HCT116 (cell line): ENCODE results near the gene MNX1. TPM values are rescaled to one million over a fixed set of nuclear protein-coding genes. Genes with fewer than 3 reads are reported as not detected.

Experiments used
- ATAC-seq: fragments of 200-7000 bp; cut with Tn5 transposase; 2 replicates; pipeline ENCODE4 v1.9.1; 2020; ENCODE audit warnings: mild to moderate bottlenecking, moderate library complexity
- BruUV-seq: library from RNA; stranded (reverse); fragments of 400-500 nt; replicated peaks from 2 replicates; lab custom pipeline; 2021; lab: Mats Ljungman, UMichigan
- CTCF ChIA-PET: fragments of 300-600 bp; sonication (Branson Sonifier 250); formaldehyde crosslinking; loops from one replicate; lab custom pipeline; 2021; ENCODE audit warnings: antibody characterized with exemption; lab: Charles Lee
- POLR2A ChIA-PET: fragments of 300-600, 350-600 bp; sonication (Branson Sonifier 250); formaldehyde crosslinking; loops from one replicate; lab custom pipeline; 2021; ENCODE audit warnings: antibody characterized with exemption; lab: Charles Lee
- RAD21 ChIA-PET, 2 experiments: fragments of 300-600 bp; sonication (Branson Sonifier 250); formaldehyde crosslinking; loops; one replicate each; lab custom pipeline; 2023; ENCODE audit warnings: low total read pairs in 2 of 2; ENCODE audit not compliant: uncharacterized antibody in 2 of 2, unreplicated experiment in 2 of 2, low non-redundant PET in 1 of 2; lab: Charles Lee
- DNase-seq: peaks from one replicate; pipeline ENCODE4 v3.0.0-alpha.2; 2010; ENCODE audit warnings: low read depth, low spot score
- H2AFZ ChIP-seq: fragments of 200-600 bp; shearing (Covaris generic), sonication (generic); 2 replicates; pipeline ENCODE4 v1.6.1; 2017; ENCODE audit warnings: low read depth, mixed run types, mixed read lengths, antibody characterized with exemption, low read length; ENCODE audit not compliant: poor library complexity, severe bottlenecking
- H3K27ac ChIP-seq: 2 replicates; pipeline ENCODE4 v1.5.1; 2012; ENCODE audit warnings: low read depth, low read length
- H3K27me3 ChIP-seq: fragments of 200-600 bp; sonication (generic); 2 replicates; pipeline ENCODE4 v1.6.1; 2016; ENCODE audit warnings: mixed run types, low read length, mixed read lengths; ENCODE audit not compliant: insufficient read depth
- H3K36me3 ChIP-seq, 2 experiments: fragments of 200-500 bp in 1 of 2; fragments of 200-600 bp in 1 of 2; sonication (Bioruptor generic) in 1 of 2; sonication (generic) in 1 of 2; 2 replicates each; pipeline versions ENCODE4 v1.5.1 to v1.6.1; 2014 to 2016; ENCODE audit warnings: low read length in 2 of 2, inconsistent platforms in 1 of 2, mixed read lengths in 1 of 2, mixed run types in 1 of 2; ENCODE audit not compliant: insufficient read depth in 2 of 2, control insufficient read depth in 1 of 2
- H3K4me1 ChIP-seq, 2 experiments: fragments of 200-600 bp in 1 of 2; sonication (generic) in 1 of 2; 2 replicates each; pipeline versions ENCODE4 v1.5.1 to v1.6.1; 2012 to 2017; ENCODE audit warnings: low read length in 2 of 2, inconsistent platforms in 1 of 2, mild to moderate bottlenecking in 1 of 2, mixed read lengths in 1 of 2, mixed run types in 1 of 2, moderate library complexity in 1 of 2; ENCODE audit not compliant: insufficient read depth in 2 of 2, control insufficient read depth in 1 of 2
- H3K4me2 ChIP-seq: fragments of 200-600 bp; sonication (generic); 2 replicates; pipeline ENCODE4 v1.6.1; 2017; ENCODE audit warnings: mixed run types, low read length, mixed read lengths
- H3K4me3 ChIP-seq, 2 experiments: fragments of 200-600 bp in 1 of 2; sonication (generic) in 1 of 2; replicated peaks in 1 of 2; 2 replicates each; pipeline ENCODE4 v1.5.1; 2011 to 2016; ENCODE audit warnings: low read length in 2 of 2, control low read depth in 1 of 2, low read depth in 1 of 2, mild to moderate bottlenecking in 1 of 2, mixed read lengths in 1 of 2, mixed run types in 1 of 2
- H3K79me2 ChIP-seq: fragments of 200-600 bp; sonication (generic); 2 replicates; pipeline ENCODE4 v1.6.1; 2017; ENCODE audit warnings: mild to moderate bottlenecking, mixed run types, low read length, moderate library complexity, mixed read lengths; ENCODE audit not compliant: insufficient read depth
- H3K9ac ChIP-seq: fragments of 200-600 bp; sonication (generic); 2 replicates; pipeline ENCODE4 v1.6.1; 2016; ENCODE audit warnings: low read length, mixed read lengths
- H3K9me2 ChIP-seq: fragments of 200-600 bp; sonication (generic), shearing (Covaris generic); 2 replicates; pipeline ENCODE4 v1.6.1; 2017; ENCODE audit warnings: mixed run types, mild to moderate bottlenecking, moderate library complexity; ENCODE audit not compliant: insufficient read depth
- H3K9me3 ChIP-seq, 2 experiments: fragments of 200-500 bp in 1 of 2; fragments of 200-600 bp in 1 of 2; sonication (Bioruptor generic) in 1 of 2; sonication (generic) in 1 of 2; 2 replicates each; pipeline ENCODE4 v1.6.1; 2014 to 2017; ENCODE audit warnings: low read length in 2 of 2, mixed read lengths in 2 of 2, inconsistent platforms in 1 of 2, low read depth in 1 of 2, mild to moderate bottlenecking in 1 of 2, mixed run types in 1 of 2, moderate library complexity in 1 of 2; ENCODE audit not compliant: control insufficient read depth in 1 of 2, insufficient read depth in 1 of 2
- H4K20me1 ChIP-seq: fragments of 200-600 bp; sonication (generic), shearing (Covaris generic); 2 replicates; pipeline ENCODE4 v1.6.1; 2017; ENCODE audit warnings: mixed run types, mild to moderate bottlenecking, moderate library complexity; ENCODE audit not compliant: insufficient read depth
- ELF1 ChIP-seq: IDR thresholded peaks from 2 replicates; pipeline ENCODE4 v1.6.1; 2012; ENCODE audit warnings: low read depth, borderline replicate concordance
- FOSL1 ChIP-seq: IDR thresholded peaks from 2 replicates; pipeline ENCODE4 v1.6.1; 2012; ENCODE audit warnings: low read depth
- POLR2A ChIP-seq: IDR thresholded peaks from 2 replicates; pipeline ENCODE4 v1.7.0; 2011; ENCODE audit warnings: borderline replicate concordance; ENCODE audit not compliant: insufficient read depth, insufficient read length; ENCODE audit errors: extremely low read depth
- SP1 ChIP-seq: IDR thresholded peaks from 2 replicates; pipeline ENCODE4 v1.6.1; 2012; ENCODE audit warnings: low read depth
- SRF ChIP-seq: IDR thresholded peaks from 2 replicates; pipeline ENCODE4 v1.6.1; 2012; ENCODE audit warnings: low read depth
- TCF7L2 ChIP-seq: IDR thresholded peaks from 2 replicates; pipeline ENCODE4 v1.7.0; 2011; ENCODE audit warnings: borderline replicate concordance, inconsistent platforms; ENCODE audit not compliant: insufficient read depth, insufficient read length; ENCODE audit errors: extremely low read depth
- ZNF274 ChIP-seq: fragments of 200-500 bp; sonication (Bioruptor generic); IDR thresholded peaks from 2 replicates; pipeline ENCODE4 v1.6.1; 2014; ENCODE audit warnings: mild to moderate bottlenecking, low read depth, low read length, inconsistent platforms
- intact Hi-C: fragments of 100-400 bp; cut with micrococcal nuclease; formaldehyde crosslinking; loops from 2 replicates; pipeline ENCODE4 v1.10.0; 2022
- total RNA-seq: library from RNA; stranded (reverse); gene quantifications from one replicate; pipeline ENCODE4 v1.2.1, GENCODE V29; 2021; ENCODE audit not compliant: unreplicated experiment
- TF ChIP-seq, protein P1 (sequence below): IDR thresholded peaks from 2 replicates; pipeline ENCODE4 v1.6.1; 2011; ENCODE audit warnings: mild to moderate bottlenecking, low read length, moderate library complexity; ENCODE audit not compliant: insufficient replicate concordance; ENCODE audit errors: extremely low read depth
- TF ChIP-seq, protein P2 (sequence below): IDR thresholded peaks from 2 replicates; pipeline ENCODE4 v1.6.1; 2012
- TF ChIP-seq, protein P3 (sequence below): IDR thresholded peaks from 2 replicates; pipeline ENCODE4 v1.6.1; 2012
- TF ChIP-seq, protein P4 (sequence below), 3 experiments: fragments of 200-600 bp in 1 of 3; sonication (generic) in 1 of 3; IDR thresholded peaks in 2 of 3; conservative IDR thresholded peaks in 1 of 3; 2 replicates each; pipeline ENCODE4 v1.5.1; 2012 to 2017; ENCODE audit warnings: low read depth in 2 of 3, low read length in 2 of 3, antibody characterized with exemption in 1 of 3, borderline replicate concordance in 1 of 3, control low read depth in 1 of 3, mild to moderate bottlenecking in 1 of 3, mixed read lengths in 1 of 3, mixed run types in 1 of 3, moderate library complexity in 1 of 3; ENCODE audit not compliant: insufficient read depth in 1 of 3
- TF ChIP-seq, protein P5 (sequence below): IDR thresholded peaks from 2 replicates; pipeline ENCODE4 v1.6.1; 2012; ENCODE audit warnings: low read depth

MNX1 gene
- total RNA-seq, 1 experiment from 2014 or later = 7.7 TPM

DNA sequence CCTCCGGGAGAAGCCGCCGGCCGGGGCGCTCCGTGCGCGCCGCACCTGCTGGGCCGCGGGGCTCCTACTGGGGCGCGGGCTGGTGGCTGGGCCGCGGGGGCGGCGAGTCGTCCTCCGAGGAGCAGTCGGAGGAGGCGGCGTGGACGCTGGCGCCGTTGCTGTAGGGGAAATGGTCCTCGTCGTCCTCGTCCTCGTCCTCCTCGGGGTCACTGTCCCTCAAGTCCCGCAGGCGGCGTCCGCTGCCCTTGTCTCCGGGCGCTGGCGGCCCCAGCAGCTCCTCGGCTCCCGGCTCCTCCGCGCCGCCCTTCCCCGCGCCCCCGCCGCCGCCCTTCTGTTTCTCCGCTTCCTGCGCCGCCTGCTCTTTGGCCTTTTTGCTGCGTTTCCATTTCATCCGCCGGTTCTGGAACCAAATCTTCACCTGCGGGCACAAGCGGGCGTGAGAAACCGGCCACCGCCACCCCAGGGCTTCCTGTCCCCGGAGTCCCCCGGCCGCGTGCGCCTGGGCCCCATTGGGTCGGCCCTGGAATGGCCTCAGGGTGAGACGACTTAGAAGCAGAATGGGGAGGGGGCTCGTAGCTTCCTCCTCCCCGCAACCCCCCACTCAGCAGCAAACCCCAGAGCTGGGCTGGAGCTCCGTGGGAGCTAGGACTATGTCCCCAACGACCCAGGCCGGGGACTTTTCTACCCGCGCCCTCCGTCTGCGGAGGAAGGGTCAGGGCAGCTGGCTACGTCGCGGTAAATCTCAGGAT, 4.8 kb downstream of the MNX1 start:
- H3K27me3 ChIP-seq = no peaks in the 10 kb centered on the region
- H3K79me2 ChIP-seq = no peaks in the 10 kb centered on the region
- H3K27ac ChIP-seq = no peak overlapping the region
- no peak overlapping the region for H3K4me2 ChIP-seq
- no TSS peak for BruUV-seq
- H3K36me3 ChIP-seq = no peaks in the 10 kb centered on the region; a peak in 1 of 4 replicates
- no peaks in the 10 kb centered on the region for H3K9me3 ChIP-seq
- peaks cover 12 to 17% of the 10 kb centered on the region in 2 experiments for H3K4me1 ChIP-seq
- no peaks in the 10 kb centered on the region for H4K20me1 ChIP-seq
- H2AFZ ChIP-seq = no peak overlapping the region
- H3K9ac ChIP-seq = no peak overlapping the region
- DNase-seq (no peak), ATAC-seq (no peak)
- intact Hi-C loops = no loop called here
- CTCF ChIA-PET = no interaction called here
- H3K9me2 ChIP-seq = no peaks in the 10 kb centered on the region
- no peak overlapping the region for H3K4me3 ChIP-seq
- TF ChIP-seq, protein P1, sequence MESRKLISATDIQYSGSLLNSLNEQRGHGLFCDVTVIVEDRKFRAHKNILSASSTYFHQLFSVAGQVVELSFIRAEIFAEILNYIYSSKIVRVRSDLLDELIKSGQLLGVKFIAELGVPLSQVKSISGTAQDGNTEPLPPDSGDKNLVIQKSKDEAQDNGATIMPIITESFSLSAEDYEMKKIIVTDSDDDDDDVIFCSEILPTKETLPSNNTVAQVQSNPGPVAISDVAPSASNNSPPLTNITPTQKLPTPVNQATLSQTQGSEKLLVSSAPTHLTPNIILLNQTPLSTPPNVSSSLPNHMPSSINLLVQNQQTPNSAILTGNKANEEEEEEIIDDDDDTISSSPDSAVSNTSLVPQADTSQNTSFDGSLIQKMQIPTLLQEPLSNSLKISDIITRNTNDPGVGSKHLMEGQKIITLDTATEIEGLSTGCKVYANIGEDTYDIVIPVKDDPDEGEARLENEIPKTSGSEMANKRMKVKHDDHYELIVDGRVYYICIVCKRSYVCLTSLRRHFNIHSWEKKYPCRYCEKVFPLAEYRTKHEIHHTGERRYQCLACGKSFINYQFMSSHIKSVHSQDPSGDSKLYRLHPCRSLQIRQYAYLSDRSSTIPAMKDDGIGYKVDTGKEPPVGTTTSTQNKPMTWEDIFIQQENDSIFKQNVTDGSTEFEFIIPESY = no peak
- TF ChIP-seq ZNF274 (no peak), SRF (no peak), SP1 (no peak), ELF1 (no peak), FOSL1 (no peak), TCF7L2 (no peak), POLR2A (no peak)
- TF ChIP-seq, protein P2, sequence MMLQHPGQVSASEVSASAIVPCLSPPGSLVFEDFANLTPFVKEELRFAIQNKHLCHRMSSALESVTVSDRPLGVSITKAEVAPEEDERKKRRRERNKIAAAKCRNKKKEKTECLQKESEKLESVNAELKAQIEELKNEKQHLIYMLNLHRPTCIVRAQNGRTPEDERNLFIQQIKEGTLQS = no peak
- TF ChIP-seq, protein P3, sequence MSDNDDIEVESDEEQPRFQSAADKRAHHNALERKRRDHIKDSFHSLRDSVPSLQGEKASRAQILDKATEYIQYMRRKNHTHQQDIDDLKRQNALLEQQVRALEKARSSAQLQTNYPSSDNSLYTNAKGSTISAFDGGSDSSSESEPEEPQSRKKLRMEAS = no peak
- TF ChIP-seq, protein P4, sequence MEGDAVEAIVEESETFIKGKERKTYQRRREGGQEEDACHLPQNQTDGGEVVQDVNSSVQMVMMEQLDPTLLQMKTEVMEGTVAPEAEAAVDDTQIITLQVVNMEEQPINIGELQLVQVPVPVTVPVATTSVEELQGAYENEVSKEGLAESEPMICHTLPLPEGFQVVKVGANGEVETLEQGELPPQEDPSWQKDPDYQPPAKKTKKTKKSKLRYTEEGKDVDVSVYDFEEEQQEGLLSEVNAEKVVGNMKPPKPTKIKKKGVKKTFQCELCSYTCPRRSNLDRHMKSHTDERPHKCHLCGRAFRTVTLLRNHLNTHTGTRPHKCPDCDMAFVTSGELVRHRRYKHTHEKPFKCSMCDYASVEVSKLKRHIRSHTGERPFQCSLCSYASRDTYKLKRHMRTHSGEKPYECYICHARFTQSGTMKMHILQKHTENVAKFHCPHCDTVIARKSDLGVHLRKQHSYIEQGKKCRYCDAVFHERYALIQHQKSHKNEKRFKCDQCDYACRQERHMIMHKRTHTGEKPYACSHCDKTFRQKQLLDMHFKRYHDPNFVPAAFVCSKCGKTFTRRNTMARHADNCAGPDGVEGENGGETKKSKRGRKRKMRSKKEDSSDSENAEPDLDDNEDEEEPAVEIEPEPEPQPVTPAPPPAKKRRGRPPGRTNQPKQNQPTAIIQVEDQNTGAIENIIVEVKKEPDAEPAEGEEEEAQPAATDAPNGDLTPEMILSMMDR (IDR thresholded peaks at IDR 0.05 in 2 of 3, conservative IDR thresholded peaks at IDR 0.05 in 1 of 3; ENCODE audit: borderline replicate concordance in 1 of 3, insufficient read depth in 1 of 3, low read depth in 2 of 3, low read length in 2 of 3) = no peak
- TF ChIP-seq, protein P5, sequence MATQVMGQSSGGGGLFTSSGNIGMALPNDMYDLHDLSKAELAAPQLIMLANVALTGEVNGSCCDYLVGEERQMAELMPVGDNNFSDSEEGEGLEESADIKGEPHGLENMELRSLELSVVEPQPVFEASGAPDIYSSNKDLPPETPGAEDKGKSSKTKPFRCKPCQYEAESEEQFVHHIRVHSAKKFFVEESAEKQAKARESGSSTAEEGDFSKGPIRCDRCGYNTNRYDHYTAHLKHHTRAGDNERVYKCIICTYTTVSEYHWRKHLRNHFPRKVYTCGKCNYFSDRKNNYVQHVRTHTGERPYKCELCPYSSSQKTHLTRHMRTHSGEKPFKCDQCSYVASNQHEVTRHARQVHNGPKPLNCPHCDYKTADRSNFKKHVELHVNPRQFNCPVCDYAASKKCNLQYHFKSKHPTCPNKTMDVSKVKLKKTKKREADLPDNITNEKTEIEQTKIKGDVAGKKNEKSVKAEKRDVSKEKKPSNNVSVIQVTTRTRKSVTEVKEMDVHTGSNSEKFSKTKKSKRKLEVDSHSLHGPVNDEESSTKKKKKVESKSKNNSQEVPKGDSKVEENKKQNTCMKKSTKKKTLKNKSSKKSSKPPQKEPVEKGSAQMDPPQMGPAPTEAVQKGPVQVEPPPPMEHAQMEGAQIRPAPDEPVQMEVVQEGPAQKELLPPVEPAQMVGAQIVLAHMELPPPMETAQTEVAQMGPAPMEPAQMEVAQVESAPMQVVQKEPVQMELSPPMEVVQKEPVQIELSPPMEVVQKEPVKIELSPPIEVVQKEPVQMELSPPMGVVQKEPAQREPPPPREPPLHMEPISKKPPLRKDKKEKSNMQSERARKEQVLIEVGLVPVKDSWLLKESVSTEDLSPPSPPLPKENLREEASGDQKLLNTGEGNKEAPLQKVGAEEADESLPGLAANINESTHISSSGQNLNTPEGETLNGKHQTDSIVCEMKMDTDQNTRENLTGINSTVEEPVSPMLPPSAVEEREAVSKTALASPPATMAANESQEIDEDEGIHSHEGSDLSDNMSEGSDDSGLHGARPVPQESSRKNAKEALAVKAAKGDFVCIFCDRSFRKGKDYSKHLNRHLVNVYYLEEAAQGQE = no peak
- POLR2A ChIA-PET = no interaction called here
- RAD21 ChIA-PET = no interaction called here
